ENCODE measurements around the gene CACNA2D2. TPM values are rescaled to one million over a fixed set of nuclear protein-coding genes. Genes with fewer than 3 reads are reported as not detected.

The CACNA2D2 gene
- total and polyA plus RNA-seq, 2 of the 13 experiments (the other 11 are each of a cell fraction or from before 2014, with no cell fraction given), result not detected

DNA sequence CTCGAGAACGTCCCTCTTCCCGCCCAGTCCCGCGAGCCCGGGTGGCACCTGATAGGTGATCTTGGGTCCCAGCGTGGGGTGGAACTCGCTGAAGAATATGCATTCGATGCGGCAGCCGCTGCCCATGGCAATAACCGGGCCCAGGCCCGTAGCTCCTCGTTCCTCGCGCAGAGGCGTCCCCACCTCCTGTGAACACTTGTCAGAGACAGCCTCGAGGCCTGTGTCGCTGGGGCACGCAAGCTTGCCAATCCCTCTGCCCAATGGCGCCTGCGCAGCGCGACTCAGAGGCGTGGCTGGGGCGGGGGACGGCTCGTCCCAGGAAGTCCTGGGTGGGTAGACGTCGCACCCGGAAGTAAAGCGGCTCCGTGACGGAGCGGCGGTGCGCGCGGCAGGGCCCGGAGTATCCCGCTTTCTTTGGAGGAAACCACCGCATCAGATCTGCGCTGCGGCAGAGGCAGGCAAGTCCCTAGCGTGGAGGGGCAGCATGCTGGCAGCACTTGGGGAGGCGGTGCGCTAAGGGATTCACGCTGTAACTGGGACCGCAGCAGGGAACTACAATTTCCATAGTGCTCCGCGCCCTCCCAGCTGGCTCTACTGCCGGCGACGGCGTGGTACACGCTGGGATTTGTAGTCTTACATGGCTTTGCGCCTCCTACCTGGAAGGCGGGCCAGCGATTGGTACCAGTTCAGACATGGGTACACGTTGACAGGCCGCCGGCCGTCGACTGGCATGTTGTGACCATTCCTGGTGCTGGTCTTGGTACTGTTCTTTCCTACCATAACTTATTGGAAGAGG is 152.7 kb downstream of the CACNA2D2 start, which contains the start of the genes CYB561D2 and NPRL2 (continued):
- TF ChIP-seq, protein P1, sequence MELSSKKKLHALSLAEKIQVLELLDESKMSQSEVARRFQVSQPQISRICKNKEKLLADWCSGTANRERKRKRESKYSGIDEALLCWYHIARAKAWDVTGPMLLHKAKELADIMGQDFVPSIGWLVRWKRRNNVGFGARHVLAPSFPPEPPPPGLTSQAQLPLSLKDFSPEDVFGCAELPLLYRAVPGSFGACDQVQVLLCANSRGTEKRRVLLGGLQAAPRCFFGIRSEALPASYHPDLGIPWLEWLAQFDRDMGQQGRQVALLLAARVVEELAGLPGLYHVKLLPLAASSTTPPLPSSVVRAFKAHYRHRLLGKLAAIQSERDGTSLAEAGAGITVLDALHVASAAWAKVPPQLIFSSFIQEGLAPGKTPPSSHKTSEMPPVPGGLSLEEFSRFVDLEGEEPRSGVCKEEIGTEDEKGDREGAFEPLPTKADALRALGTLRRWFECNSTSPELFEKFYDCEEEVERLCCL (CRISPR knock-in tag; IDR thresholded peaks at IDR 0.05; ENCODE audit: borderline replicate concordance), result peak; percentile 94
- TF ChIP-seq ZSCAN31 (CRISPR knock-in tag; IDR thresholded peaks at IDR 0.05; ENCODE audit: low read depth) (peak; percentile 95), LCORL (IDR thresholded peaks at IDR 0.05) (no peak), LCORL (CRISPR knock-in tag; IDR thresholded peaks at IDR 0.05) (peak; percentile 77), KLF13 (CRISPR knock-in tag; IDR thresholded peaks at IDR 0.05) (peak; percentile 96), MZF1 (CRISPR knock-in tag; IDR thresholded peaks at IDR 0.05; ENCODE audit: borderline replicate concordance) (no peak; the same call in 1 of the 2 replicates), HMG20B (CRISPR knock-in tag; conservative IDR thresholded peaks at IDR 0.05) (no peak), TP53 (CRISPR knock-in tag; conservative IDR thresholded peaks at IDR 0.05) (no peak), GABPA (IDR thresholded peaks at IDR 0.05; ENCODE audit: low read depth, low read length) (no peak), GABPA (CRISPR knock-in tag; IDR thresholded peaks at IDR 0.05; ENCODE audit: low read depth) (peak; percentile 93), PHB2 (IDR thresholded peaks at IDR 0.05; ENCODE audit: partially characterized antibody) (no peak), ZNF253 (CRISPR knock-in tag; IDR thresholded peaks at IDR 0.05; ENCODE audit: borderline replicate concordance) (peak; percentile 95), MBNL3 (CRISPR knock-in tag; conservative IDR thresholded peaks at IDR 0.05) (no peak), MTF2 (CRISPR knock-in tag; IDR thresholded peaks at IDR 0.05; ENCODE audit: borderline replicate concordance) (peak; percentile 58; the same call in 1 of the 2 replicates), SRSF1 (optimal IDR thresholded peaks at IDR 0.05; ENCODE audit: low read depth, low read length) (peak; percentile 25), ZNF652 (CRISPR knock-in tag; IDR thresholded peaks at IDR 0.05; ENCODE audit: borderline replicate concordance, low read depth) (0 out of 2 replicates have a peak, but pooled peaks have one; percentile 7), GFI1 (CRISPR knock-in tag; IDR thresholded peaks at IDR 0.05; ENCODE audit: borderline replicate concordance) (no peak), ZBTB38 (CRISPR knock-in tag; IDR thresholded peaks at IDR 0.05) (peak; percentile 86), ZEB1 (IDR thresholded peaks at IDR 0.05; ENCODE audit: insufficient replicate concordance, low read depth) (no peak), ATF1 (CRISPR knock-in tag; IDR thresholded peaks at IDR 0.05) (peak; percentile 90), MEIS2 (CRISPR knock-in tag; IDR thresholded peaks at IDR 0.05) (peak; percentile 79), ZNF235 (CRISPR knock-in tag; IDR thresholded peaks at IDR 0.05; ENCODE audit: borderline replicate concordance) (peak; percentile 90; the same call in 1 of the 2 replicates)
- TF ChIP-seq, protein P2, sequence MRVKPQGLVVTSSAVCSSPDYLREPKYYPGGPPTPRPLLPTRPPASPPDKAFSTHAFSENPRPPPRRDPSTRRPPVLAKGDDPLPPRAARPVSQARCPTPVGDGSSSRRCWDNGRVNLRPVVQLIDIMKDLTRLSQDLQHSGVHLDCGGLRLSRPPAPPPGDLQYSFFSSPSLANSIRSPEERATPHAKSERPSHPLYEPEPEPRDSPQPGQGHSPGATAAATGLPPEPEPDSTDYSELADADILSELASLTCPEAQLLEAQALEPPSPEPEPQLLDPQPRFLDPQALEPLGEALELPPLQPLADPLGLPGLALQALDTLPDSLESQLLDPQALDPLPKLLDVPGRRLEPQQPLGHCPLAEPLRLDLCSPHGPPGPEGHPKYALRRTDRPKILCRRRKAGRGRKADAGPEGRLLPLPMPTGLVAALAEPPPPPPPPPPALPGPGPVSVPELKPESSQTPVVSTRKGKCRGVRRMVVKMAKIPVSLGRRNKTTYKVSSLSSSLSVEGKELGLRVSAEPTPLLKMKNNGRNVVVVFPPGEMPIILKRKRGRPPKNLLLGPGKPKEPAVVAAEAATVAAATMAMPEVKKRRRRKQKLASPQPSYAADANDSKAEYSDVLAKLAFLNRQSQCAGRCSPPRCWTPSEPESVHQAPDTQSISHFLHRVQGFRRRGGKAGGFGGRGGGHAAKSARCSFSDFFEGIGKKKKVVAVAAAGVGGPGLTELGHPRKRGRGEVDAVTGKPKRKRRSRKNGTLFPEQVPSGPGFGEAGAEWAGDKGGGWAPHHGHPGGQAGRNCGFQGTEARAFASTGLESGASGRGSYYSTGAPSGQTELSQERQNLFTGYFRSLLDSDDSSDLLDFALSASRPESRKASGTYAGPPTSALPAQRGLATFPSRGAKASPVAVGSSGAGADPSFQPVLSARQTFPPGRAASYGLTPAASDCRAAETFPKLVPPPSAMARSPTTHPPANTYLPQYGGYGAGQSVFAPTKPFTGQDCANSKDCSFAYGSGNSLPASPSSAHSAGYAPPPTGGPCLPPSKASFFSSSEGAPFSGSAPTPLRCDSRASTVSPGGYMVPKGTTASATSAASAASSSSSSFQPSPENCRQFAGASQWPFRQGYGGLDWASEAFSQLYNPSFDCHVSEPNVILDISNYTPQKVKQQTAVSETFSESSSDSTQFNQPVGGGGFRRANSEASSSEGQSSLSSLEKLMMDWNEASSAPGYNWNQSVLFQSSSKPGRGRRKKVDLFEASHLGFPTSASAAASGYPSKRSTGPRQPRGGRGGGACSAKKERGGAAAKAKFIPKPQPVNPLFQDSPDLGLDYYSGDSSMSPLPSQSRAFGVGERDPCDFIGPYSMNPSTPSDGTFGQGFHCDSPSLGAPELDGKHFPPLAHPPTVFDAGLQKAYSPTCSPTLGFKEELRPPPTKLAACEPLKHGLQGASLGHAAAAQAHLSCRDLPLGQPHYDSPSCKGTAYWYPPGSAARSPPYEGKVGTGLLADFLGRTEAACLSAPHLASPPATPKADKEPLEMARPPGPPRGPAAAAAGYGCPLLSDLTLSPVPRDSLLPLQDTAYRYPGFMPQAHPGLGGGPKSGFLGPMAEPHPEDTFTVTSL (CRISPR knock-in tag; IDR thresholded peaks at IDR 0.05; ENCODE audit: borderline replicate concordance), result no peak

All from HepG2 (cell line).